Kidney epithelial cell (primary cell): ENCODE results near the gene MECR. TPM values are rescaled to one million over a fixed set of nuclear protein-coding genes. Genes with fewer than 3 reads are reported as not detected.
A peak's percentile ranks its signal among the peaks of the same experiment; 100 is the strongest.

Source experiments
- DNase-seq: peaks from one replicate; pipeline ENCODE4 v3.0.0-alpha.2; 2010; ENCODE audit warnings: low read depth
- H3K27me3 ChIP-seq: 2 replicates; pipeline ENCODE4 v1.6.0; 2011; ENCODE audit warnings: low read length; ENCODE audit not compliant: control insufficient read depth, insufficient read depth
- H3K36me3 ChIP-seq: 2 replicates; pipeline ENCODE4 v1.5.1; 2011; ENCODE audit warnings: low read length; ENCODE audit not compliant: control insufficient read depth, insufficient read depth
- H3K4me3 ChIP-seq: 2 replicates; pipeline ENCODE4 v1.5.1; 2011; ENCODE audit warnings: low read depth, mild to moderate bottlenecking, control low read depth, low read length
- CTCF ChIP-seq: IDR thresholded peaks from 2 replicates; pipeline ENCODE4 v1.5.1; 2011; ENCODE audit warnings: mild to moderate bottlenecking, moderate library complexity, low read length, control low read depth, inconsistent platforms; ENCODE audit not compliant: insufficient read depth, poor library complexity, severe bottlenecking
- total RNA-seq: library from RNA; depleted of rRNA; stranded (reverse); fragments of >200 nt; gene quantifications from 2 replicates; pipeline ENCODE4 v1.2.3, GENCODE V29; 2015

MECR gene
- total RNA-seq, 1 donor from 2014 or later = 23.6 TPM

GRCh38 chr1:29266912-29267311 is 36.2 kb upstream of the MECR start:
- DNase-seq = no peak
- TF ChIP-seq CTCF = no peak
- Histone ChIP-seq H3K27me3 (no peaks in the 10 kb centered on the region), H3K36me3 (no peaks in the 10 kb centered on the region), H3K4me3 (no peak overlapping the region)

DNA sequence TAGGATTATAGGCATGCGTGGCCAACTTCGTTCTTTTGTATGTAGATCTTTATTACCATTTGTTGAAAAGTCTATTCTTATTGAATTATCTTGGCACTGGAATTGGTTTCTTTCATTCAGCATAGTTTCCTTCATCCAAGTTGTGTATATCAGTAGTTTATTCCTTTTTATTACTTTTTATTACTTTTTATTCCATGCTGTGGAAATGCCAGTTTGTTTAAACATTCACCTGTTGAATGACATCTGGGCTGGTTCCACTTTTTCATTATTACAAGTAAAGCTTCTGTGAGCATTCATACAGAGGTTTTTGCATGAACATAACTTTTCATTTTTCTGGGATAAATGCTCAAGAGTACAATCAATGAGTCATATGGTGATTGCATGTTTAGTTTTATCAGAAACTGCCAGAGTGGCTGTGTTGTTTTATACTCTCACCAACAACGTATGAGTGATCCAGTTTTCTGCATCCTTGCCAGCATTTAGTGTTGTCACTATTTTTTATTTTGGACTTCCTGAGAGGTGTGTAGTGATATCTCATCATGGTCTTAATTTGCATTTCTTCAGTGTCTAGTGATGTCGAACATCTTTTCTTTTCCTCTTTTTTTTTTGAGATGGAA is 34.1 kb upstream of the MECR start:
- DNase-seq = no peak

GRCh38 chr1:29260531-29260930 is 29.8 kb upstream of the MECR start:
- TF ChIP-seq CTCF = no peak
- Histone ChIP-seq H3K36me3 (no peaks in the 10 kb centered on the region), H3K27me3 (no peaks in the 10 kb centered on the region), H3K4me3 (no peak overlapping the region)
- no peak for DNase-seq

More for the DNA sequence above, 34.1 kb upstream of the MECR start:
- no peak overlapping the region for H3K4me3 ChIP-seq
- no peak for TF ChIP-seq CTCF
- no peaks in the 10 kb centered on the region for H3K36me3 ChIP-seq
- no peaks in the 10 kb centered on the region for H3K27me3 ChIP-seq

DNA sequence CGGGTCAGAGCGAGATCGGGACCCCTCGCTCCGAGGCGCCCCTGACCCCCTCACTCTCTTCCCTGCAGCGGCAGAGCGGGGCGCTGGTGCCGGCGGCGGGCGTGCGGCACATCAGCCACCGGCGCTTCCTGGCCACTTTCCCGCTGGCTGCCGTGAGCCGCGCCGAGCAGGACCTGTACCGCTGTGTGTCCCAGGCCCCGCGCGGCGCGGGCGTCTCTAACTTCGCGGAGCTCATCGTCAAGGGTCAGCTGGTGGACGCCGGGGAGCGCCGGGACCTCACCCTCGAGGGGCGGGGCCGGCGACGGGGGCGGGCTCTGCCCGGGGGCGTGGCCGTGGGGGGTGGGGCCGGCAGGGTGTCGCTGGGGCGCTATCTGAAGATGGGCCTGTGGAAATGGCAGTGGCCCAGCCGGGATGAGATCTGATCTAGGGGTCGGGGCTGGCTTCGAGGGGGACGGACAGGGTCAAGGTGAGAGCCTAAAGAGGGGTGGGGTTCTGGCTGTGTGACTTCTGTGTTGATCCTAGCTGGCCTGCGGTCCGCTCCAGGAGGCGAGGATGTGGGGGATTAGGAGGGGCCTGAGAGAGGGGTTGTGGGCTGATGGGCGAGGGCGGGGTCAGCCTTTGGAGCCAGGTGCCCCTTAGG is 29.2 kb upstream of the MECR start:
- TF ChIP-seq CTCF = no peak
- Histone ChIP-seq H3K27me3 (no peaks in the 10 kb centered on the region), H3K4me3 (peak overlapping the region; percentile 41), H3K36me3 (no peaks in the 10 kb centered on the region)
- DNase-seq = no peak

- Histone ChIP-seq H3K27me3 (no peaks in the 10 kb centered on the region), H3K36me3 (no peaks in the 10 kb centered on the region), H3K4me3 (peak overlapping the region; percentile 41)
- TF ChIP-seq CTCF = no peak
- DNase-seq = no peak
These were observed 28.5 kb upstream of the MECR start for GRCh38 chr1:29258976-29259801.
